HG03558 (cell line): Measurements from ENCODE around the gene CDK5RAP3.
"Not testable (repeated sequence)": the region's sequence is repeated elsewhere in the genome, so short reads cannot be mapped to it uniquely, and the experiment has no call there.

Experiments
- ATAC-seq: cut with Tn5 transposase; IDR thresholded peaks from one replicate; pipeline ENCODE4 v1.9.1; 2021; ENCODE audit warnings: moderate number of reproducible peaks; ENCODE audit not compliant: unreplicated experiment; ENCODE audit errors: extremely low read depth

The CDK5RAP3 gene

GRCh38 chr17:47969930-47970724 is 786 bp upstream of the CDK5RAP3 start:
- no peak for ATAC-seq

- no peak for ATAC-seq
Measured at GRCh38 chr17:47973541-47973940, 2.6 kb downstream of the CDK5RAP3 start.

- no peak for ATAC-seq
Measured at GRCh38 chr17:47975189-47975822, 4.4 kb downstream of the CDK5RAP3 start.

DNA sequence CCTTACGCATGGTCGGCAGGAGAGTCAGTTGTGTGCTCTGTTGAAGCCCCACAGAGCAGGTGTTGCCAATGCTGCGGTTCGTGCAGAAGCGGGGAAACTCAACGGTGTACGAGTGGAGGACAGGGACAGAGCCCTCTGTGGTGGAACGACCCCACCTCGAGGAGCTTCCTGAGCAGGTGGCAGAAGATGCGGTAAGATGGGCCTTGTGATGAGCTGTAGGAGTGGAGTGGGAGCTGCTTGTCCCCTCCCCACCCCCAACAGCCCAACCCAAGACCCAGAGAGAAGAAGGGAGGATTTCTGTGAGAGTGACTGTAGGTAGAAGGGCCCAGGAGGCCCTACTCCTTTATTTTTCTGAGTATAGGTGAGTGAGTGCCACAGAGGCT is 4.9 kb downstream of the CDK5RAP3 start:
- no peak for ATAC-seq

- ATAC-seq = no peak
Measured at GRCh38 chr17:47978324-47978723, 7.4 kb downstream of the CDK5RAP3 start.

DNA sequence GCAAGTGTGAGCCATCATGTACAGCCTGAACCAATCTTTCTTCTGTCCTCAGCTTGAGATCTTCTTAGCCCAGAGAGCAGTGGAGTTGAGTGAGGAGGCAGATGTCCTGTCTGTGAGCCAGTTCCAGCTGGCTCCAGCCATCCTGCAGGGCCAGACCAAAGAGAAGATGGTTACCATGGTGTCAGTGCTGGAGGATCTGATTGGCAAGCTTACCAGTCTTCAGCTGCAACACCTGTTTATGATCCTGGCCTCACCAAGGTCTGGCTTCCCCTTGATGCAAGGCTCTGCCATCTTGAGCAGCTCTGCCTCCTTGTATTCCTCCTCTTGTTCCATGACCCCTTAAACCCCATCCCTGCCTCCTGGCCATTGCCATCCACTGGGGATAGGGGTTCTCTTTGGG is 9.6 kb downstream of the CDK5RAP3 start:
- no peak for ATAC-seq

DNA sequence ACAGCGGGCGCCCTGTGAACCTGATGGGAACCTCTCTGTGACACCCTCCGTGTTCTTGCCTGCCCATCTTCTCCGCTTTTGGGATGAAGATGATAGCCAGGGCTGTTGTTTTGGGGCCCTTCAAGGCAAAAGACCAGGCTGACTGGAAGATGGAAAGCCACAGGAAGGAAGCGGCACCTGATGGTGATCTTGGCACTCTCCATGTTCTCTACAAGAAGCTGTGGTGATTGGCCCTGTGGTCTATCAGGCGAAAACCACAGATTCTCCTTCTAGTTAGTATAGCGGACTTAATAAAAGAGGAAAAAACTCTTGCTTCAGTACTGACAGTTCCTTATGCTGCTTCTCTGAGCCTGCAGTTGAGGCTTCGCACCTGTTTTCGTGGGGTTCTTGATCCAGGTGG is 10.5 kb downstream of the CDK5RAP3 start:
- no peak for ATAC-seq

DNA sequence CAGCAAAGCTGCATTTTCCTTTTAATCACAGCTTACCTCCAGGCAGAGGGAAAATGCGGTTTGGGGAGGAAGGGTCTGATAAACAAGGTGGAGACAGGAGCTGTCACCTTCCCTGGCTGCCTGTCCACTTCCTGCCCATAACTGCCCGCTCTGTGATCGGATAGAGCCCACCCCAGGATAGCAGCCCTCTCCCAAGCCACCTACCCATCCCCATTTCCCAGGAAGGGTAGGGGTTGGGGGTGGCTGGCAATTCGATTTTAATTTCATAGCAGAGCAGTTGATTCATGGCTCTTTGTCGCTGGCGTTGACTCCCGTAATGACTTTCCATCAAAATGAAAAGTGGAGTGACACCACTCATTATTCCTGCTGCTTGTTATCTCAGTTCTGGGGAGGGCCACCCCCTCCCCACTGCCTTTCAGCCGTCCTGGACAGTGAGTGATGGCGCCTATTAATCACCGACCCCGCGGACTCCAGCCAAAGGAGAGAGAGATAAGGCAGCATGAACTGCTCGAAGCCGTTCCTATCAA is 11.2 kb downstream of the CDK5RAP3 start:
- no peak for ATAC-seq

GRCh38 chr17:47982645-47983390 is 11.9 kb downstream of the CDK5RAP3 start:
- no peak for ATAC-seq

GRCh38 chr17:47983492-47984223 is 12.7 kb downstream of the CDK5RAP3 start:
- ATAC-seq = no peak

DNA sequence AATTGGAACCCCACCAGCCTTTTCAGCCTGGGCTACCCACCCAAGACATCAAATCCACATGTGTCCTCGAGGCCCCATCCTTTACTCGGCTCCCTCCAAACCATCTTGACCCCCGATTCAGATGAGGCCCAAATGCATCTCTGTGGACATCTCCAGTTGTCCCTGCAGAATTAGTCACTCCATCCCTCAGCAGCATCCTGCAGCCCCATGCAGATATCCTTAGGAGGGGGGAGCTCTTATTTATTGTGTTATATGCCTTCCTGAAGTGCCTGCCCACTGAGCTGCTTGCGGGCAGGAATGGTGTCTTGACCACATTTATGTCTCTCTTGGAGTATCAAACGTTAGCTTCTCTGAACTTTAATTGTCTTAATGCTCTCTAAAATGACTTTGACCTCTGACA is 15.6 kb downstream of the CDK5RAP3 start:
- ATAC-seq = no peak

DNA sequence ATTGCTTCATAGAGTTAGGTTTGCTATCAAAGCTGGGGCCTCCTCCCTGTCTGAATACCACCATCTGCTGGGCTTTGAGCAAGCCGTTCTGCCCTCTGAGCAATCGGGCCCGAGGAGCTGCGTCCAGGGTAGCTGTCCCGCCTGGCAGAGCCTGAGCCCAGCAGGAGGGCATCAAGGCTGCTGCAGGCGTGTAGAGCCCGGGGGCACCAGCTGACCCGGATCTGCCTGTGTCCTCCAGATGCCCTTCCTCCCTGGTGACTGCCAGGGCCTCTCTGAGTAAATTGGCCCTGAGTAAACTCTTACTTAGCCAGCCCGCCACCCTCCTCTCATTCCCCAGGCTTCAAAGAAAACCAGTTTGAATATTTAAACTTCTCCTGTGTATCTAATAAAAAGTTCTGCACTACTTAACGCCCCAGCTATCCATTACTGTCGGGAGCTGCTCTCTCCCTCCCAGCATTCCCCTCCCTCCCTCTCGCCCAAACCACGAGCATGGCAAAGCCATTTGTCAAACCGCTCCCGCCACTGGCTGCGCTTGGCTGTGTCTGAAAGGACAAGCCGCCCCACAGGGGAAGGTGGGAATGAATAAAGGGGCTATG is 16.4 kb downstream of the CDK5RAP3 start:
- no peak for ATAC-seq

- not testable (repeated sequence) for ATAC-seq
Measured at GRCh38 chr17:47988445-47988844, 17.5 kb downstream of the CDK5RAP3 start.

- ATAC-seq = no peak
Measured at GRCh38 chr17:47989159-47989558, 18.2 kb downstream of the CDK5RAP3 start.

- ATAC-seq = no peak
Measured at GRCh38 chr17:47989700-47990099, 18.8 kb downstream of the CDK5RAP3 start.

DNA sequence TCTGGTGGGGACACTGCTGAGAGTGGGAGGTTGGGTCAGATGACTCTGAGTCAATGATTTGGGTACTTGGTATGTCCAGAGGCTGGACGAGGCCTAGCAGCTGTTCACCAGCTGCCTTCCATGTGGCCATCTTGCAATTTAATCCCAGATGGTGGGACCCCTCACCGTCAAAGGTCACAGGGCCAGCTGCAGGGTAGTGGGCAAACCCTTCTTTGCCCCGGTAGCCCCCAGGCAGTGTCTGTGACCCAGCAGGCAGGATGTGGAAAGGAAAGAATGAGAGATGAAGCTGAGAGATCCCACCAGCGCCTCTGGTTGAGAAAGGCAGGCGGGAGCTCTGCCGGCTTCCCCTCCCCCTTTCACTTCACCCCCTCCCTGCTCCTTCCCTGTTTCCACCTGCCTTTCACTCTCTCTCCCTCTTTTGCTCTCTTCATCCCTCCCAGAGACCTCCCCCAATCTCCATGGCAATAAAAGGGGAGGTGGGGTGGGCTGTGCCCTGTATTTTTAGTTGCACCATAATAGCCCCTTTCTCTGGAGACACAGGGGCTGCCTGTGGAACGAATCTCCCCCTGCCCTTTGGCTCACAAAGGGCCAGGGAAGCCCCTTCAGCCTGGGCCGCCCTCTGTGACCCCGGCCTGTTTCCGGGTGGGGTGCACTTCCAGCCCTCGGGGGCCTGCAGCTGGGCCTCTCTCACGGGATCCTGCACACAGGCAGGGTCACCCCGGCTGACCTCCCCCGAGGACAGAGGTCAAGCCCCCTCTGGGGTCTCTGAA is 20.2 kb downstream of the CDK5RAP3 start:
- no peak for ATAC-seq

- no peak for ATAC-seq
Measured at GRCh38 chr17:47992216-47992615, 21.3 kb downstream of the CDK5RAP3 start.

GRCh38 chr17:47993031-47993564 is 22.2 kb downstream of the CDK5RAP3 start:
- no peak for ATAC-seq

- no peak for ATAC-seq
Measured at GRCh38 chr17:47993964-47994363, 23.1 kb downstream of the CDK5RAP3 start.
